HepG2 (cell line): ENCODE measurements around the gene PSAP. TPM values are rescaled to one million over a fixed set of nuclear protein-coding genes. Genes with fewer than 3 reads are reported as not detected.

Experiments used
- ATAC-seq: fragments of 200-7000 bp; cut with Tn5 transposase; 3 replicates; pipeline ENCODE4 v1.9.1; 2020; ENCODE audit warnings: mild to moderate bottlenecking, moderate library complexity
- BruUV-seq: library from RNA; stranded (reverse); fragments of 400-500 nt; replicated peaks from 2 replicates; lab custom pipeline; 2021; lab: Mats Ljungman, UMichigan
- CTCF ChIA-PET: fragments of 300-600 bp; formaldehyde crosslinking; extraction: SDS; loops from one replicate; lab custom pipeline; 2021; ENCODE audit warnings: low total read pairs, inconsistent platforms, low intra/inter-chr PET ratio; lab: Yijun Ruan, JAX
- POLR2A ChIA-PET: fragments of 350-600 bp; sonication (Branson Sonifier 250); formaldehyde crosslinking; loops from one replicate; lab custom pipeline; 2020; ENCODE audit warnings: antibody characterized with exemption, inconsistent platforms; lab: Yijun Ruan, JAX
- DNase-seq: peaks from one replicate; pipeline ENCODE4 v3.0.0-alpha.2; 2015; ENCODE audit warnings: low spot score
- FAIRE-seq: peaks from 3 replicates; lab custom pipeline; 2011; peaks lifted over from hg19 to GRCh38; lab: Jason Lieb, UNC
- H2AFZ ChIP-seq: one replicate; pipeline ENCODE4 v1.6.1; 2011; ENCODE audit warnings: low read length, inconsistent platforms
- H3K27ac ChIP-seq: fragments of 300-600 bp; 3 replicates; pipeline ENCODE4 v1.8.0; 2011; ENCODE audit warnings: mixed run types, mild to moderate bottlenecking, mixed read lengths, low read length, inconsistent platforms; ENCODE audit not compliant: insufficient read depth; ENCODE audit errors: extremely low read length
- H3K27me3 ChIP-seq, 2 experiments: fragments of 200-600 bp in 1 of 2; 2 replicates in 1 of 2; 3 replicates in 1 of 2; pipeline versions ENCODE4 v1.6.0 to v1.8.0; 2011; ENCODE audit warnings: low read length in 2 of 2, mild to moderate bottlenecking in 2 of 2, moderate library complexity in 2 of 2, inconsistent platforms in 1 of 2; ENCODE audit not compliant: insufficient read depth in 2 of 2, control insufficient read depth in 1 of 2
- H3K36me3 ChIP-seq, 2 experiments: fragments of 200-600 bp in 1 of 2; replicated peaks in 1 of 2; 2 replicates in 1 of 2; 3 replicates in 1 of 2; pipeline versions ENCODE4 v1.5.1 to v1.8.0; 2011; ENCODE audit warnings: low read length in 2 of 2, inconsistent platforms in 1 of 2; ENCODE audit not compliant: insufficient read depth in 2 of 2, control insufficient read depth in 1 of 2
- H3K4me1 ChIP-seq: 2 replicates; pipeline ENCODE4 v1.5.1; 2012; ENCODE audit warnings: low read length, inconsistent platforms; ENCODE audit not compliant: insufficient read depth
- H3K4me2 ChIP-seq: 2 replicates; pipeline ENCODE4 v1.6.0; 2011; ENCODE audit warnings: low read depth, low read length, inconsistent platforms
- H3K4me3 ChIP-seq, 3 experiments: fragments of 200-600 bp in 1 of 3; sonication (generic), shearing (Covaris generic) in 1 of 3; replicated peaks in 1 of 3; 2 replicates each; pipeline ENCODE4 v1.5.1; 2011 to 2016; ENCODE audit warnings: low read length in 3 of 3, inconsistent platforms in 2 of 3, low read depth in 2 of 3, mild to moderate bottlenecking in 2 of 3, control low read depth in 1 of 3, mixed read lengths in 1 of 3; ENCODE audit not compliant: insufficient read depth in 1 of 3
- H3K79me2 ChIP-seq: one replicate; pipeline ENCODE4 v1.6.1; 2011; ENCODE audit warnings: low read length, inconsistent platforms; ENCODE audit not compliant: insufficient read depth
- H3K9ac ChIP-seq: 2 replicates; pipeline ENCODE4 v1.6.0; 2011; ENCODE audit warnings: mild to moderate bottlenecking, low read depth, low read length, inconsistent platforms; ENCODE audit not compliant: insufficient read depth
- H3K9me3 ChIP-seq: 2 replicates; pipeline ENCODE4 v1.5.1; 2012; ENCODE audit warnings: mild to moderate bottlenecking, low read length
- H4K20me1 ChIP-seq: 2 replicates; pipeline ENCODE4 v1.6.0; 2011; ENCODE audit warnings: inconsistent platforms, mild to moderate bottlenecking, low read length, moderate library complexity; ENCODE audit not compliant: insufficient read depth
- ERF ChIP-seq: IDR thresholded peaks from 2 replicates; pipeline ENCODE4 v1.6.1; 2018; ENCODE audit warnings: missing biosample characterization, missing genetic modification reagents
- GLMP ChIP-seq: sonication (generic); formaldehyde crosslinking; IDR thresholded peaks from 2 replicates; pipeline ENCODE4 v1.9.0; 2021; ENCODE audit warnings: missing genetic modification reagents, mild to moderate bottlenecking, borderline replicate concordance
- GZF1 ChIP-seq: sonication (generic); formaldehyde crosslinking; IDR thresholded peaks from 2 replicates; pipeline ENCODE4 v1.5.1; 2020; ENCODE audit warnings: mild to moderate bottlenecking, missing genetic modification reagents
- KAT2B ChIP-seq: fragments of 150-350 bp; IDR thresholded peaks from 2 replicates; pipeline ENCODE4 v1.6.1; 2014; ENCODE audit warnings: low read depth, low read length, borderline replicate concordance
- MED8 ChIP-seq: sonication (generic); formaldehyde crosslinking; IDR thresholded peaks from 2 replicates; pipeline ENCODE4 v1.8.1; 2023; ENCODE audit warnings: mild to moderate bottlenecking, missing genetic modification reagents; ENCODE audit not compliant: insufficient replicate concordance
- NR0B2 ChIP-seq: sonication (generic); formaldehyde crosslinking; IDR thresholded peaks from 2 replicates; pipeline ENCODE4 v1.4.0; 2020; ENCODE audit warnings: mild to moderate bottlenecking, missing genetic modification reagents
- PCBP1 ChIP-seq: fragments of 200-400 bp; formaldehyde crosslinking; IDR thresholded peaks from 2 replicates; pipeline ENCODE4 v1.6.1; 2017; ENCODE audit warnings: mild to moderate bottlenecking, low read depth, low read length, borderline replicate concordance
- SAFB2 ChIP-seq: sonication (generic); formaldehyde crosslinking; IDR thresholded peaks from 2 replicates; pipeline ENCODE4 v1.5.1; 2020; ENCODE audit warnings: missing genetic modification reagents, low read depth, mild to moderate bottlenecking, borderline replicate concordance
- SIX1 ChIP-seq: sonication (generic); formaldehyde crosslinking; IDR thresholded peaks from 2 replicates; pipeline ENCODE4 v1.4.0; 2020; ENCODE audit warnings: missing genetic modification reagents, borderline replicate concordance
- THRA ChIP-seq: sonication (generic); formaldehyde crosslinking; IDR thresholded peaks from 2 replicates; pipeline ENCODE4 v1.4.0; 2020; ENCODE audit warnings: missing genetic modification reagents, borderline replicate concordance
- ZBTB7B ChIP-seq: sonication (generic); formaldehyde crosslinking; IDR thresholded peaks from 2 replicates; pipeline ENCODE4 v1.4.0; 2020; ENCODE audit warnings: missing genetic modification reagents
- ZNF644 ChIP-seq: IDR thresholded peaks from 2 replicates; pipeline ENCODE4 v1.6.1; 2016; ENCODE audit warnings: low read depth
- WGBS: methylation state at CpG from one replicate; pipeline ENCODE4 v1.1.6; 2017; ENCODE audit warnings: low lambda C conversion rate; 5-methylcytosine and 5-hydroxymethylcytosine counted together
- in situ Hi-C: cut with HindIII; loops from 2 replicates; pipeline ENCODE4 v1.10.0; 2017; ENCODE audit warnings: low pct_unique_long_range_greater_than_20kb; ENCODE audit not compliant: extremely low pct_ligation_motif_present
- intact Hi-C: fragments of 100-400 bp; cut with micrococcal nuclease; formaldehyde crosslinking; loops from one replicate; pipeline ENCODE4 v1.10.0; 2022; ENCODE audit not compliant: unreplicated experiment
- polyA plus RNA-seq, 8 experiments: library from polyadenylated mRNA; depleted of rRNA in 3 of 8; stranded (reverse) in 7 of 8; unstranded in 1 of 8; fragments of >200 nt; fragmentation: Illumina TruSeq in 4 of 8; extraction: Trizol in 4 of 8; gene quantifications; 2 replicates each; pipeline versions ENCODE4 v1.2.1 to v1.2.3, GENCODE V29; 2011 to 2016; ENCODE audit warnings: low read depth in 4 of 8, missing spikeins in 1 of 8, mixed read lengths in 1 of 8; ENCODE audit not compliant: insufficient read depth in 1 of 8
- total RNA-seq, 5 experiments: library from RNA; depleted of rRNA; stranded (reverse); fragments of >200 nt; fragmentation: Illumina TruSeq; extraction: Trizol; gene quantifications; 2 replicates each; pipeline ENCODE4 v1.2.3, GENCODE V29; 2016; ENCODE audit warnings: low read depth in 1 of 5

The PSAP gene
- total and polyA plus RNA-seq, 2 of the 13 experiments (the other 11 are each of a cell fraction or from before 2014, with no cell fraction given), result 323 to 643 TPM

- FAIRE-seq (no peak), ATAC-seq (no peak), DNase-seq (no peak)
- Histone ChIP-seq H3K27me3 (no peaks in the 10 kb centered on the region), H3K4me2 (no peak overlapping the region), H3K79me2 (no peaks in the 10 kb centered on the region), H3K9ac (no peak overlapping the region), H3K36me3 (peaks cover 60 to 97% of the 10 kb centered on the region in 2 experiments), H3K9me3 (no peaks in the 10 kb centered on the region), H3K4me3 (no peak overlapping the region), H3K27ac (no peak overlapping the region), H4K20me1 (no peaks in the 10 kb centered on the region), H3K4me1 (no peaks in the 10 kb centered on the region), H2AFZ (no peak overlapping the region)
- intact Hi-C loops, result no loop called here
- in situ Hi-C loops, result no loop called here
- TF ChIP-seq ERF (CRISPR knock-in tag), result no peak
- TF ChIP-seq NR0B2 (CRISPR knock-in tag), result no peak
- TF ChIP-seq GLMP (CRISPR knock-in tag), result no peak
- POLR2A ChIA-PET, result no interaction called here
- CTCF ChIA-PET, result no interaction called here
- no TSS peak for BruUV-seq
- WGBS, result 98% methylated on average over 8 of the region's 8 CpGs
These were observed 30.1 kb downstream of the PSAP start for GRCh38 chr10:71820966-71821365.

GRCh38 chr10:71819985-71820384 is 31.1 kb downstream of the PSAP start:
- no peak for FAIRE-seq
- no peak for ATAC-seq
- no peaks in the 10 kb centered on the region for H4K20me1 ChIP-seq
- DNase-seq, result no peak
- H3K27me3 ChIP-seq, result no peaks in the 10 kb centered on the region
- no peak overlapping the region for H3K27ac ChIP-seq
- H3K9me3 ChIP-seq, result no peaks in the 10 kb centered on the region
- H3K4me1 ChIP-seq, result no peaks in the 10 kb centered on the region
- ChIA-PET CTCF (no interaction called here), POLR2A (no interaction called here)
- no peak overlapping the region for H3K4me2 ChIP-seq
- H3K36me3 ChIP-seq, result peaks cover 57 to 94% of the 10 kb centered on the region in 2 experiments
- no peak overlapping the region for H3K9ac ChIP-seq
- H3K79me2 ChIP-seq, result no peaks in the 10 kb centered on the region
- no TSS peak for BruUV-seq
- H3K4me3 ChIP-seq, result no peak overlapping the region
- no peak overlapping the region for H2AFZ ChIP-seq
- intact Hi-C loops, result no loop called here
- 96% methylated on average over 5 of the region's 6 CpGs for WGBS
- in situ Hi-C loops, result no loop called here
- no peak for TF ChIP-seq SAFB2 (CRISPR knock-in tag)
- no peak for TF ChIP-seq MED8 (CRISPR knock-in tag)
- TF ChIP-seq ZBTB7B (CRISPR knock-in tag), result no peak
- TF ChIP-seq SIX1 (CRISPR knock-in tag), result no peak
- TF ChIP-seq THRA, result no peak
- no peak for TF ChIP-seq PCBP1
- no peak for TF ChIP-seq ZNF644 (CRISPR knock-in tag)
- no peak for TF ChIP-seq KAT2B
- TF ChIP-seq GZF1 (CRISPR knock-in tag), result no peak
